ENCODE data around the gene WWP2. TPM values are rescaled to one million over a fixed set of nuclear protein-coding genes. Genes with fewer than 3 reads are reported as not detected.
"Not testable (repeated sequence)": the region's sequence is repeated elsewhere in the genome, so short reads cannot be mapped to it uniquely, and the experiment has no call there.

The WWP2 gene
- total RNA-seq, 3 donors from 2014 or later (not counting 1 experiment from before 2014, with no cell fraction given): 72.8 to 95.6 (median 81.6) TPM

GRCh38 chr16:69781118-69781517, 19.0 kb downstream of the WWP2 start:
- TF ChIP-seq CTCF (IDR thresholded peaks at IDR 0.05): no peak
- H3K4me3 ChIP-seq (ENCODE audit: low read length): no peak overlapping the region
- intact Hi-C loops (cut with micrococcal nuclease): no loop called here
- peaks cover 6% of the 10 kb centered on the region for H3K36me3 ChIP-seq (ENCODE audit: control insufficient read depth, insufficient read depth, low read length)
- no peaks in the 10 kb centered on the region for H3K27me3 ChIP-seq (ENCODE audit: control insufficient read depth, insufficient read depth, low read length)
- H3K4me3 Mint-ChIP-seq: peak overlapping the region; percentile 45
- no peak overlapping the region for H3K27ac ChIP-seq (ENCODE audit: low read length)
- H3K9me3 Mint-ChIP-seq: no peaks in the 10 kb centered on the region
- H3K27me3 Mint-ChIP-seq (ENCODE audit: low read depth in 2 of 2): no peaks in the 10 kb centered on the region
- peaks cover under 1% of the 10 kb centered on the region for H3K9me3 ChIP-seq (ENCODE audit: control insufficient read depth, insufficient read depth, low read length)
- no peaks in the 10 kb centered on the region for H3K36me3 Mint-ChIP-seq
- H3K4me1 ChIP-seq (ENCODE audit: control insufficient read depth, insufficient read depth, low read length): peaks cover 11% of the 10 kb centered on the region
- ATAC-seq: peak; percentile 57 to 85 (median 82)
- H3K27ac Mint-ChIP-seq: peak overlapping the region; percentile 45 to 75
- WGBS (ENCODE audit: insufficient coverage): 58% methylated on average over 3 of the region's 3 CpGs
- peaks cover 24 to 25% of the 10 kb centered on the region in 2 donors for H3K4me1 Mint-ChIP-seq
- DNase-seq: no peak

GRCh38 chr16:69784586-69784985, 22.5 kb downstream of the WWP2 start:
- H3K4me3 ChIP-seq (ENCODE audit: low read length): no peak overlapping the region
- TF ChIP-seq CTCF (IDR thresholded peaks at IDR 0.05): no peak
- Mint-ChIP-seq H3K27me3 (ENCODE audit: low read depth in 2 of 2) (no peaks in the 10 kb centered on the region), H3K9me3 (no peaks in the 10 kb centered on the region), H3K36me3 (peaks cover 13% of the 10 kb centered on the region), H3K27ac (no peak overlapping the region), H3K4me3 (no peak overlapping the region), H3K4me1 (peaks cover 19 to 24% of the 10 kb centered on the region in 2 donors)
- H3K36me3 ChIP-seq (ENCODE audit: control insufficient read depth, insufficient read depth, low read length): peaks cover 24% of the 10 kb centered on the region
- peaks cover 11% of the 10 kb centered on the region for H3K4me1 ChIP-seq (ENCODE audit: control insufficient read depth, insufficient read depth, low read length)
- 85% methylated on average over 2 of the region's 6 CpGs for WGBS (ENCODE audit: insufficient coverage)
- no peaks in the 10 kb centered on the region for H3K27me3 ChIP-seq (ENCODE audit: control insufficient read depth, insufficient read depth, low read length)
- ATAC-seq (no peak), DNase-seq (no peak)
- H3K9me3 ChIP-seq (ENCODE audit: control insufficient read depth, insufficient read depth, low read length): no peaks in the 10 kb centered on the region
- H3K27ac ChIP-seq (ENCODE audit: low read length): no peak overlapping the region
- intact Hi-C loops (cut with micrococcal nuclease): no loop called here

GRCh38 chr16:69787883-69788282, 25.8 kb downstream of the WWP2 start:
- H3K27ac Mint-ChIP-seq: no peak overlapping the region
- no peaks in the 10 kb centered on the region for H3K27me3 ChIP-seq (ENCODE audit: control insufficient read depth, insufficient read depth, low read length)
- intact Hi-C loops (cut with micrococcal nuclease): no loop called here
- no peak overlapping the region for H3K27ac ChIP-seq (ENCODE audit: low read length)
- no peaks in the 10 kb centered on the region for H3K27me3 Mint-ChIP-seq (ENCODE audit: low read depth in 2 of 2)
- DNase-seq (no peak), ATAC-seq (no peak)
- H3K9me3 Mint-ChIP-seq: no peaks in the 10 kb centered on the region
- 97% methylated on average over 4 of the region's 4 CpGs for WGBS (ENCODE audit: insufficient coverage)
- peaks cover 13% of the 10 kb centered on the region for H3K36me3 Mint-ChIP-seq
- no peak overlapping the region for H3K4me3 ChIP-seq (ENCODE audit: low read length)
- H3K4me1 ChIP-seq (ENCODE audit: control insufficient read depth, insufficient read depth, low read length): no peaks in the 10 kb centered on the region
- peaks cover 33% of the 10 kb centered on the region for H3K36me3 ChIP-seq (ENCODE audit: control insufficient read depth, insufficient read depth, low read length)
- TF ChIP-seq CTCF (IDR thresholded peaks at IDR 0.05): no peak
- H3K4me1 Mint-ChIP-seq: peaks cover 5% of the 10 kb centered on the region in 2 donors
- no peak overlapping the region for H3K4me3 Mint-ChIP-seq
- no peaks in the 10 kb centered on the region for H3K9me3 ChIP-seq (ENCODE audit: control insufficient read depth, insufficient read depth, low read length)

GRCh38 chr16:69791391-69791847, 29.3 kb downstream of the WWP2 start:
- H3K27ac ChIP-seq (ENCODE audit: low read length); H3K4me3 ChIP-seq (ENCODE audit: low read length); DNase-seq; H3K27me3 Mint-ChIP-seq (ENCODE audit: low read depth in 2 of 2); H3K4me1 Mint-ChIP-seq; H3K9me3 Mint-ChIP-seq; H3K4me3 Mint-ChIP-seq; H3K27me3 ChIP-seq (ENCODE audit: control insufficient read depth, insufficient read depth, low read length); H3K9me3 ChIP-seq (ENCODE audit: control insufficient read depth, insufficient read depth, low read length); H3K4me1 ChIP-seq (ENCODE audit: control insufficient read depth, insufficient read depth, low read length); ATAC-seq; intact Hi-C loops (cut with micrococcal nuclease): not testable (repeated sequence)
- 97% methylated on average over 6 of the region's 6 CpGs for WGBS (ENCODE audit: insufficient coverage)
- peaks cover 30% of the 10 kb centered on the region for H3K36me3 ChIP-seq (ENCODE audit: control insufficient read depth, insufficient read depth, low read length)
- Mint-ChIP-seq H3K36me3 (peaks cover 13% of the 10 kb centered on the region), H3K27ac (peak overlapping the region in 1 of 2 donors; percentile 62)
